GM19023 (cell line): ENCODE measurements around the gene FADS2.

Source experiments
- ATAC-seq: cut with Tn5 transposase; IDR thresholded peaks from one replicate; pipeline ENCODE4 v1.9.1; 2021; ENCODE audit warnings: mild to moderate bottlenecking, moderate library complexity; ENCODE audit not compliant: unreplicated experiment

The FADS2 gene

GRCh38 chr11:61900251-61900650 lies 72.2 kb downstream of the FADS2 start:
- ATAC-seq: no peak

DNA sequence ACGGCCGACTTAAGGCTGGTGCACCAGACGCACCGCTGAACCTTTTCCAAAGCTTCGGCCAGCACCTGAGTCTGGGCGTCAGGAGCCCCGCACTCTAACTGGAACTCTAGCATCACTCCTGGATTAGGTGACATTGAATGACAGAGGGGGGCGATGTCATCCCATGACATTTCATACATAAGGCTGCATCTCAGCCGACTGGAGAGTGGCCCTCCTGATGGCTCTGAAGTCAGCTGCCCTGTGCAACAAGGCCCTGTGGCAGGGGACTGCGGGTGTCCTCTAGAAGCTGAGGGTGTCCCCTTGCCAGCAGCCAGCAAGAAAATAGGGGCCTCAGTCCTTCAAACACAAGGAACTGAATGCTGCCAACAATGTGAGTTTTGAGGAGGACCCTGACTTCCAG lies 73.3 kb downstream of the FADS2 start:
- ATAC-seq: no peak

DNA sequence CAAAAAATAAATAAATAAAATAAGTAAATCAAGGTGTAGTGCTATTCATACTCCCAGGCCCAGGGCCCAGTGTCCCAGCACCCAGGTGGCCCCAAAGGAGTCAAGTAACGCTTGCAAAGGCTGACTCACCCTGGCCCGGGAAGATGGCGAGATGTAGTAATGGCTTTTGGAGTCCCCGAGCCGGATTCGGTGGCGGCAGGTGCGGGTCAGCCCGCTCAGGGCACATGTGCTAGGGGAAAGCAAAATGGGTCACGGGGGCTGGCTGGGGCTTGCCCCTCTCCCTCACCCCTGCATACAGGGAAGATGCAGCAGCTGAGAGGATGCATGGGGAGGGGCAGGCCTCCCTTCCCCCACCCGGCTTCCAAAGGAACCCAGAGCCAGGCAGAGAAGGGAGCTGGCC lies 74.2 kb downstream of the FADS2 start:
- no peak for ATAC-seq

DNA sequence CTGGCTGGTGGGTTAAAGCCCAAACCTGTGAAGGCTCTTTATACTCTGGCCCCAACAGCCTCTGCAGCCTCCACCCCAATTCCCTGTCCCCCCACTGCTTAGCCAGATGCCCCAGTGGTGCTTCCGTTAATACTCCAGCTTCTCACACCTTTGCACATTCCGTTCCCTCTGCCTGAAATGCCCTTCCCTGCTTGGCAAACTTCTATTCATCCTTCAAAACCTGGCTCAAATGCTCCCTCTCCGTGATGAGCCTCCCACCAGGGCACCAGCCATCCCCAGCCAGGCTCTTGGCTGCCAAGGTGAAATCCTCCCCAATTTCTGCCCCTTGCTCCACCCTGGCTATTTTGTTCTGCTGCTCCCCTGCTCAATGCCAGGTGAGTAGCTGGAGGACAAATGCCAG lies 75.7 kb downstream of the FADS2 start:
- no peak for ATAC-seq

- no peak for ATAC-seq
These were observed 76.5 kb downstream of the FADS2 start for GRCh38 chr11:61904539-61905048.

- ATAC-seq: no peak
These were observed 77.1 kb downstream of the FADS2 start for GRCh38 chr11:61905067-61905696.

GRCh38 chr11:61905801-61906521 lies 77.9 kb downstream of the FADS2 start:
- no peak for ATAC-seq

DNA sequence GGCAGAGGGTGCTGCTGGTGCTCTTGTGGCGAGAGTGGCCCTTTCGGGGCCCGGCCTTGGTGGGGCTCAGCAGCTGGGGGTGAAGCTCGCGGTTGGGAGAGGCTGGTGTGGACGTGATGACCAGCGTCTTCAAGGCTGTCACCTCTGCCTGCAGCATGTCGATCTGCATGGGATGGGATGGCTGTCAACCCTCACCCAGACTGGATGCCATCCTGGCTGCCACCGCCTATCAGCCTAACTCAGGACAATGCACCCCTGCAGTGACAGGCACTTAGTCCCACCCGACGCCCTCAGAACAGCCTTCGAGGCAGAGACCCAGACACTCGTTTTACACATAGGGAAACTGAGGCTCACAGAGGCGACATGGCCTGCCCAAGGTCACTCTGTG lies 78.4 kb downstream of the FADS2 start:
- no peak for ATAC-seq

DNA sequence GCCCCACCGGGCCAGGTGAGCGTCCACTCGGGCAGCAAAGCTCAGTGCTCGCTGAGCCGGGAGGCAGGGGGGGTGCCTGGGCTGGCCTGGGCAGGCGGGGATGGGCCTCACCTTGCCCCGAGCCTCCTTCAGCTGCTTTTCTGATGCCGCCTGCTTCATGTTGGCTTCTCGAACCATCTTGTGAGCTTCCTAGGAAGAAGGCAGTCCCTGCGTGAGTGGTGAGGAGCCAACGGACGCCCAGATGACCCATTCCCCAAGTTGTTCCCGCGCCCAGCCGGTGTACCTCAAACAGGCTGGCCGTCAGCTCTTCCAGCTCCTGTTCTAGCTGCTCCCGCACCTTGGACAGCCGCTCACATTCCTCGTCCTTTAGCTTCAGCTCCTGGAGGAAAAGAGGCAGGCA lies 79.2 kb downstream of the FADS2 start:
- ATAC-seq: no peak

GRCh38 chr11:61907871-61908729 lies 80.0 kb downstream of the FADS2 start:
- no peak for ATAC-seq

- no peak for ATAC-seq
These were observed 80.7 kb downstream of the FADS2 start for GRCh38 chr11:61908730-61909316.

DNA sequence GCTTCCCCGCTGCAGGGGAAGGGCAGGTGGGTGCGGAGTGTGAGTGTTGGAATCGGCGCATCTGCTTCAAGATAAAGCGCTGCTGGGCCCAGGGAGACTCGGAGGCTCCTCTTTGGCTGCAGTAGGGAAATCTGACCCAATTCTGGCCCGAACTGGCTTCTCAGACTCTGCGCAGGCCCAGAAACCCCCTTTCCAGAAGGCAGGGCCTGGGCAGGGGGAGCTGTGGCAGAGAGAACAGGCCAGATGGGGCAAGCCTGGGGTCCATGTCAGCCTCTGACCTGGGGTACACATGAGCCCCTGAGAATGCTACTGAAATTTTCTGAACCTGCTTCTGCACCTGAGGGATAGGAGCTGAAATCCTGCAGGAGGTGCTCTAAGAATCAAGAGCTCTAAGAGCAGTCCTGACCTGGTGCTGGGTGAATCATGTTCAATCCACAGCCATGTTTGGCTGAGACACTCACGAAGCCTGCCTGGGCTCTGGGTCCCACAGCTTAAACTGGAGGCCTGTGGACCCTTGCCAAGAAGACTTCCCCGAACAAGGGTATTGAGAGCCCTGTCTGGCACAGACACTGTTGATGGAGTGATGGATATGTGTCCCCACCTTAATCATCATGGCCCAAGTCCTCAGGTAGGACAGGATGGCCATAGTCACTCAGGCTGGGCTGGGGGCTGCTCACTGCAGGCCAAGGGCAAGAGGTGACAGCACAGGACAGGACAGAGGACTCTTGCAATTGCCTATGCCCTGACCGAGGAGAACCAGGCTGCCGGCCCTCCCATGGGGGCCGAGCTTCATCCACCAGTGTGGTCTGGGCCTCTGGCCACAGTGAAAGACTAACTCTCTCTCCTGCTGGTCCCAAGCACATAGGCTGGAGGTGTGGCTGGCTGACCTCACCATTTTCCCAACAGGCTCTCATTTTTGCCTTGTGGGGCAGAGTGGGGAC lies 82.4 kb downstream of the FADS2 start:
- ATAC-seq: no peak

GRCh38 chr11:61911128-61911700 lies 83.1 kb downstream of the FADS2 start:
- ATAC-seq: no peak

DNA sequence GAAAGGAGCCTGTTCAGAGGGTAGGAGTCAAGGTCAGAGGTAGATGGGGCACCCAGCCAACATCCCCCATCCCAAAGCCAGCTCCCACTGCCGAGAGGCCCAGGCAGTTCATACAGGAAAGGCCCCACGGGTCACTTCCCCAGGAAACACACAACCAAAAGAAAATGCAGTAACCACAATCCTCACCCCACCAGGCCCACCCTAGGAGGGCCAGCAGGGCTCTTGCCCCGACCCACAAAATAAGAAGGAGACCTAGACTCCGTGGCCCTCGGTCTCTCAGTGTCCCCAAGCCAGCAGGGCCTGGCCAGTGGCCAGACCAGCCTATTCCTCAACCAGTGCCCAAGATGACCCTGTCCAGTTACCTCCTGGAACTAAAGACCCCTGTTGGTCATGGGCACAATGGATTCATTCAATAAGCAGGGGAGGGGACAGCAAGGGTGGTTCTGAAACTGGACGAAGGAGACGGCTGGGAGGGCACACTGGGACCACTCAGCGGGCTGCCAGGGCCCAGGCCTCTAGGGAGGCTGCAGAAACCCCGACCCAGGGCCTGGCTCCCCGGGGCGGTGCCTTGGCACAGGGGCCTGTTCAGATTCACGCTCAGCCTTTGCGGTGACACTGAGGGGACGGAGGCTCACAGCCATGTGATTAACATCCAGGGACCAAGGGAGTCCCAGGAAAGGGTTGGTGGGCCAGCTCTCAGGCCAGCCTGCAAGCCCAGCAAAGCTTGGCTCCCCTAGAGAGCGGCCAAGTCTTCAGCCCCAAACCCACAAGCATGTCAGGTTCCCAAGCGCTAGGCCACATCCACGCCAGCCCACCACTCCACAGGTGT lies 83.8 kb downstream of the FADS2 start:
- ATAC-seq: no peak

DNA sequence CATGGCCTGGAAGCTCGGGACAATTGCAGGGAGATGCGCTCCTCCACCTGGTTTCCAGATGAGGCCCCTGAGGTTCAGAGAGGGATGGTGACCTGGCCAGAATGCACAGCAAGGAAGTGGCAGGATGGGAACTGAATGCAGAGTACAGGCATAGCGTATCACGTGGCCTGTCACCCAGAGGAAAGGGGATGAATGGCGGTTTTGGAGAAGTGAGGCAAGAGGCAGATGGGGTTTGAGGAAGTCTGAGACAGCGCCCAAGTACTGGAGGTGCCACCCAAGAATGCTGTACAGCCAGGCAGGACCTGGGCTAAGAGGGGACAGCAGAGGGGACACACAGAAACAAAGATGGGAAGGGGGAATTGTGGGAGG lies 84.4 kb downstream of the FADS2 start:
- no peak for ATAC-seq

DNA sequence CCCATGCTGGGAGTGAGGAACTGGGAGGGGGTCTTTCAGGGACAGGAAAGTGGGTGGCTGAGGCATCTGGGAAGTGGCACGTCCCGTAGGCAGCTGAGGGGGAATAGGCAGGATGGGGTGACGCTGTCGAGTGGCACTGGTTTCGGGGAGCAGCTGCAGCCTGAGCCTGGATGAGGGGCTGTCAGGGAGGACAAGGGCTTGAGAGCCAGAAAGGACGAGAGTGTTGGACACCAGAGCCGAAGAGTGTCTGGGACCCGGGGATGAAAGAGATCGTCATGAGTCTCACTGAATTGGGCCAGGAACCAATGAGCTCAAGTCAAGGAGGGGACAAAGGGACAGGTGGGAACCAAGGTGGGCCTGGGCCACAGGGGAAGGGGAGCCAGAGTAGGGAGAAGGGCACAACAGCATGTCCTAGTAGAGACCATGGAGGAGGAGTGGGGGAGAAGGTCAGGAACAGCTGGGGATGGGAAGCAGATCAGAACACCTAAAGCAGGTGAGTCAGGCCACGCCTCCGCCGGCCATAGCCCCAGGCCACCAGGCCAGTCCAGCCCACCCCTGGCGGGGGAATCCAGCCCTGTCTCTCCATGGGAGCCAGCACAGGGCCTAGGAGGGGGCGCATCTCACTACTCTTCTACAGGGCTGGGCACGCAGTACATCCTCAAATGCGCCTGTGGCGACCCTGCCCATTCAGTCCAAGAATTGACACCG lies 85.0 kb downstream of the FADS2 start:
- no peak for ATAC-seq

DNA sequence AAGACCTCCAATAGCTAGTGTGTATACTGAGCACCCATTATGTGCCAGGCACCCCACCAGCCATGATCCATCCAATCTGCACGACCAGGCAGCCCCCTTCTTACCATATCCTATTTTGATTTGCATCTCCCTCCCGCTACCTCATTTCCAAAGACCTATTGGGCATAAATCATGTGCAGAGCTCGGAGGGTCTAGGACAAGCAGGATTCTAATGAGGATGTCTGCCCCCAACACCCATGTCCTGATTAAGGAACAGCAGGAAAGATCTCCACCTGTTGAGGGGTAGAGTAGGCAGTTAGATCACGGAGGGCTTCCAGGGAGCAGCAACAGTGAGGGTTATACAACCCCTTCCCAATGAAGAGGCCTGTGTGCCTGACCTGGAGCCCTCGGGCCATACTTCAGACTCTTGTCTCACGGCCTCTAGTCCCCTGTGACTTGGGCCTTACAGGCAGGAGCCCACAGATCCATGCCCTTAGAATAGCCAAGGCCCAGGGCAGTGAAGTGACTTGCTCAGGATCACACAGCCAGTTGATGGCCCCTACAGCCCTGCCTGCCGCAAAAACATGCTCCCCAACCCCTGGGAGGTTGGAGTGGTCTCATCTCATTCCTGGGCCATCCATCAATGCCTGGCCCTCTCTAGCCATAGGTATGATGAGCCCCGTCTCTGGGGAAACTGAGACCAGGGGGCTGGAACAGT lies 85.7 kb downstream of the FADS2 start:
- ATAC-seq: no peak
